NCI-H460 (cell line): ENCODE measurements around the gene ZSCAN4. TPM values are rescaled to one million over a fixed set of nuclear protein-coding genes. Genes with fewer than 3 reads are reported as not detected.

Experiments used
- DNase-seq: peaks from one replicate; pipeline ENCODE4 v3.0.0-alpha.2; 2016; ENCODE audit warnings: low read depth; ENCODE audit errors: extremely low read depth
- total RNA-seq: library from RNA; depleted of rRNA; stranded (reverse); fragments of >200 nt; shearing (Covaris generic); gene quantifications from 2 replicates; pipeline ENCODE4 v1.2.3, GENCODE V29; 2014; rRNA removed

Gene ZSCAN4
- total RNA-seq, 1 experiment from 2014 or later: not detected

GRCh38 chr19:57675881-57676280 lies 7.1 kb downstream of the ZSCAN4 start:
- no peak for DNase-seq

DNA sequence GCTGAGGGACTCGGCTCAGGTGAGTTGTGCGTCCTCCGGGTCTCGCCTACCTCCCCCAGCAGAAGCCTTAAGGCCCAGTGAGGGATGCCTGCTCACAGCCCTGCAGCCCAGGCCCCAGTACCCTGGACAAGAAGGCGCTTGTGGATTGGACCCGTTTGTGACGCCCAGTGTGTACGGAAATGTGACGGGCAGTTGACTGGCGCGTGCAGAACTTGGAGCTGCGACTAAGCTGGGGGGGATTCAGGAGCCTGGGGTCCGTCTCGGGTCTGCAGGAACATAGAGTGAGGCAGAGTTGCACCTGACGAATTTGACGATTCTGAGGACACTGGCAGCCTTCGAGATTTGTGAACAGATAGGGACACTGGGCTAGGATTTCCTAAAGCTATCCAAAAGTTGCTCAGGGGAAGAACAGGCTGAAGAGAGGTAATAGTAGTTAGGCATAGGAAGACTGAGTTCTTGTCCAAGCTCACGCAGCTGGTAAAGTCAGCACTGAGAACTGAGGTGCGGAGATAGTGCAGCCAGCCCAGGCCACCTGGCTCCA lies 13.6 kb downstream of the ZSCAN4 start:
- no peak for DNase-seq

- DNase-seq: no peak
Observed at GRCh38 chr19:57686727-57687126, 18.0 kb downstream of the ZSCAN4 start.

GRCh38 chr19:57687363-57688010 lies 18.8 kb downstream of the ZSCAN4 start:
- no peak for DNase-seq

GRCh38 chr19:57688011-57688763 lies 19.5 kb downstream of the ZSCAN4 start:
- no peak for DNase-seq

- no peak for DNase-seq
Observed at GRCh38 chr19:57689750-57690149, 21.0 kb downstream of the ZSCAN4 start.

DNA sequence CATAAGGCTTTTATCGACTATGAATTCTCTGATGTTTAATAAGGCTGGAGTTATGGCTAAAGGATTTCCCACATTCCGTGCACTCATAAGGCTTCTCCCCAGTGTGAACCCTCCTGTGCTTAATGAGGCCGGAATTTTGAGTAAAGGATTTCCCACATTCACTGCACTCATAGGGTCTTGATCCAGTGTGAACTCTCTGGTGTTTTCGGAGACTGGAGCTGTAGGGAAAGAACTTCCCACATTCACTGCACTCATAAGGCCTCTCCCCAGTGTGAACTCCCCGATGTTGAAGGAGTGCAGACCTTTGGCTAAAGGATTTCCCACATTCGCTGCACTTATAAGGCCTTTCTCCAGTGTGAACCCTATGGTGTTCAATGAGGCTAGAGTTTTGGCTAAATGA lies 32.9 kb downstream of the ZSCAN4 start:
- no peak for DNase-seq

DNA sequence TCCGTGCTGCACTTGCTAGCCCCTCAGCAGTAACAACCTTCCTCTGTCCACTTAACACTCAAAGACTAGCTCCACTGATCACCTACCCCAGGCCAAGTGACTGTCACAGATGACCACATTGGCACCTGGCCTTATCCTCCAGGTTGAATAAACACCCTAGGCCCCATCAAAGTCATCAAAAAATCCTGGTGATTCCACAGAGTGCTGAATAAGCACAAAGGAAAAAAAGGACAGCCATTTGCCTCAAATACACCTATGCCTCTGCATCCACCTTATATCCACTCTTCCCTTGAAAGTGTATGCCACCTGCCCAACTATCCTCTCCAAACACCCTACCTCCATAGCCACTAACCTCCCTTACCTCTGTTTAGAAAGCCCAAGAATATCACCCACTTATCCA lies 37.6 kb downstream of the ZSCAN4 start:
- no peak for DNase-seq

GRCh38 chr19:57708641-57709361 lies 40.1 kb downstream of the ZSCAN4 start, which contains the start of gene ZNF154:
TSS of gene ZNF154 (minus strand) at chr19:57709204. CDS start at chr19:57708971, 233 bp downstream.
- DNase-seq: no peak

DNA sequence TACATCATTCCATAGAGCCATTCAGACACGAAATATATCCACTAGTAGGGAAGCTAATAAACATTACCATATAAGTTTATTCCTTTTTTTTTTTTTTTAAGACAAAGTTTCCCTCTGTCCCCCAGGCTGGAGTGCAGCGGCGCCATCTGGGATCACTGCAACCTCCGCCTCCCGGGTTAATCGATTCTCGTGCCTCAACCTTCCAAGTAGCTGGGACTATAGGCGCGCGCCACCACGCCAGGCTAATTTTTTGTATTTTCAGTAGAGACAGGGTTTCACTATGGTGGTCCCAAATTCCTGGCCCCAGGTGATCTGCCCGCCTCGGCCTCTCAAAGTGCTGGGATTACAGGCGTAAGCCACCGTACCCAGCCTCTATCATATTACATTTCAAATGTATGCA lies 40.9 kb downstream of the ZSCAN4 start:
- no peak for DNase-seq

DNA sequence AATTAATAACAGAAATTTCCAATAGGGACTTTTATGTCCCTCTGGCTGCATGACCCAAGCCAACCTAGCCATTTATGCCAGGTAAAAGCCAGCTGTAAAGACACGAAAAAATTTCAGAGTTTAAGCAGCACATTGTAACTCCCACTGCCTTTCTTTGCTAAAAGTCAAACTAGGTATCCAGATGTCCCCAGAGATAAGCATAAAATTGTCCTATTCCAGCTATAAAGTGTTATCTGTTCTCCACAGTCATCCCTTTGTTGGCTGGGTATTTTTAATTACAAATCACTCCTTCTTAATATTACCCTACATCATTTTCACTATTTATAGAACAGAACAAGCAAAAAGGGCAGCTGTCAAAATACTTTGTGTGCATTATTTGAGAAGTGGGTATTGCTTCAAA lies 43.5 kb downstream of the ZSCAN4 start:
- DNase-seq: no peak

DNA sequence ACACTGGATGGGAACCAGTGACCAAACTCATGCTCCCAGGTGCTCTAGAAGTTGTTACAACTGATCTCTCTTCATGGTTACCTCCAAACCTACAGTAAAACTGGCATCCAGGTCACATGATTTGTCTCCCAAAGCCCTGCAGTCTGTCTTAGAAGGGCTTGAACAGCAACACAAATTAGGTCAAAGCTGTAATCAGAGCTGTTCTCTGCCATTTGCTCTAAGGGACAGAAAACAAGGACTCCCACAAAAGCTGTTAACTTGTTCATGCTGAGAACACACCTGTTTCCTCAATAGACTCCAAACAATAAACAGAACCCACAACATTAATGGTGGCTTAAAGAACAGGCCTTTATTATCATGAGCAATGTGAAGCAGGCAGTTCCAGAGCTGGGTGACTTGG lies 50.7 kb downstream of the ZSCAN4 start:
- DNase-seq: no peak

DNA sequence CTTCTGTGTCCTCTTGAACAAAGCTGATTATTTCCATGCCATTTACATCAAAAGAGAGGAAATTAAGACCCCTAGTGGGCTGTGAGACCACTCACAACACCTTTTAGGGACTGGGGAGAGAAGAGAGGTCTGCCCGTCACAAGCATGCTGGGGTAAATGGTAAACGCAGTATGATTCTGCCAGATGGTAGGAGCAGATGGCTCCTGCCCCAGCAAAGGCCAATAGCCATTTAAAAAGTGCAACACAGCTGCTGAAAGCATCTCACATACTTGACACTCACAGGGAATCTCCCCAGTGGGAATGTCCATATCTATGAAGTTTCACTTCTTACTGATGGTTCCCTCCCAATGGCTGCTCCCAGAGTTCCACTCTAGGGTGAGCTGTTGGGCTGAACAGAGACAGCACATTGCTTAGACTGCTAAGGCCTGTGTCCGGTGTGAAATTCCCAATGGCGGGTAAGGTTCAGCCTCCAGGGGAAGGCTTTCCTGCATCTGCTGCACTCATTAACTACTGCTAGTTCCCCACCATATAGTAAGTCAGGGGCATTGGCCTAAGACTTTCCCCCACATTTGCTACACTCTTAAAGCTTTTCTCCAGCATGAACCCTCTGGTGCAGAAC lies 51.3 kb downstream of the ZSCAN4 start:
- no peak for DNase-seq

GRCh38 chr19:57720878-57721277 lies 52.1 kb downstream of the ZSCAN4 start:
- no peak for DNase-seq

Other genes with a start within 250 kb of the ZSCAN4 start
- gene ZNF749, start 233.6 kb upstream of the ZSCAN4 start, total RNA-seq: 16.4 and 21.3 TPM in 2 replicates
- 0.17 and 0.22 TPM in 2 replicates for gene VN1R1, start 211.8 kb upstream of the ZSCAN4 start, total RNA-seq
- gene ZNF772, start 191.4 kb upstream of the ZSCAN4 start, total RNA-seq: 6.1 and 9.4 TPM in 2 replicates
- 10.7 and 16.1 TPM in 2 replicates for gene ZNF419, start 181.2 kb upstream of the ZSCAN4 start, total RNA-seq
- 2.7 and 3.0 TPM in 2 replicates for gene ZNF773, start 169.0 kb upstream of the ZSCAN4 start, total RNA-seq
- 4.1 and 5.9 TPM in 2 replicates for gene ZNF549, start 141.6 kb upstream of the ZSCAN4 start, total RNA-seq
- 8.3 and 8.6 TPM in 2 replicates for gene ZNF550, start 109.1 kb upstream of the ZSCAN4 start, total RNA-seq
- gene ZNF416, start 90.0 kb upstream of the ZSCAN4 start, total RNA-seq: 4.5 and 5.0 TPM in 2 replicates
- gene ZIK1, start 84.8 kb upstream of the ZSCAN4 start, total RNA-seq: not detected in 2 replicates
- gene ZNF530, start 69.0 kb upstream of the ZSCAN4 start, total RNA-seq: 3.8 and 4.8 TPM in 2 replicates
- gene ZNF134, start 54.7 kb upstream of the ZSCAN4 start, total RNA-seq: 15.1 and 15.9 TPM in 2 replicates
- gene ZNF211, start 35.8 kb upstream of the ZSCAN4 start, total RNA-seq: 5.9 and 6.9 TPM in 2 replicates
- gene ZNF551, start 13.0 kb downstream of the ZSCAN4 start, total RNA-seq: 8.1 and 8.7 TPM in 2 replicates
- not detected in 2 replicates for gene ZNF154, start 40.3 kb downstream of the ZSCAN4 start, total RNA-seq
- not detected in 2 replicates for gene ZNF671, start 58.7 kb downstream of the ZSCAN4 start, total RNA-seq
- 6.5 and 8.8 TPM in 2 replicates for gene ZNF776, start 77.9 kb downstream of the ZSCAN4 start, total RNA-seq
- gene ZNF586, start 100.7 kb downstream of the ZSCAN4 start, total RNA-seq: 11.1 and 12.4 TPM in 2 replicates
- gene ZNF552, start 146.0 kb downstream of the ZSCAN4 start, total RNA-seq: 3.1 and 4.9 TPM in 2 replicates
- gene ZNF587B, start 161.4 kb downstream of the ZSCAN4 start, total RNA-seq: 7.6 and 12.5 TPM in 2 replicates
- 11.5 and 13.9 TPM in 2 replicates for gene ZNF587, start 180.9 kb downstream of the ZSCAN4 start, total RNA-seq
- gene ZNF814, start 220.1 kb downstream of the ZSCAN4 start, total RNA-seq: 2.1 and 2.5 TPM in 2 replicates
- 5.2 and 5.4 TPM in 2 replicates for gene ZNF417, start 247.7 kb downstream of the ZSCAN4 start, total RNA-seq